Activated CD4-positive, alpha-beta memory T cell treated with anti-CD3 and anti-CD28 coated beads, Interleukin-2, amount 10 ng/mL, durations not matched to agents 7 days and 5 days (primary cell): ENCODE measurements around the gene MRAS. TPM values are rescaled to one million over a fixed set of nuclear protein-coding genes. Genes with fewer than 3 reads are reported as not detected.
A peak's percentile ranks its signal among the peaks of the same experiment; 100 is the strongest.

Experiments used
- CTCF ChIA-PET: fragments of 350-600 bp; sonication (Branson Sonifier 250); formaldehyde crosslinking; loops from one replicate; lab custom pipeline; 2021; ENCODE audit warnings: antibody characterized with exemption, inconsistent platforms; lab: Charles Lee
- POLR2A ChIA-PET: fragments of 350-600 bp; sonication (Branson Sonifier 250); formaldehyde crosslinking; loops from one replicate; lab custom pipeline; 2021; ENCODE audit warnings: antibody characterized with exemption; lab: Charles Lee
- DNase-seq: peaks from one replicate; pipeline ENCODE4 v3.0.0-alpha.2; 2020
- H3K27ac Mint-ChIP-seq: one replicate; pipeline ENCODE4 v1.8.0; 2021; ENCODE audit warnings: mild to moderate bottlenecking, mixed read lengths
- H3K27me3 Mint-ChIP-seq: one replicate; pipeline ENCODE4 v1.8.0; 2021; ENCODE audit warnings: mixed read lengths
- H3K36me3 Mint-ChIP-seq: one replicate; pipeline ENCODE4 v1.8.0; 2021; ENCODE audit warnings: low read depth, mixed read lengths
- H3K4me1 Mint-ChIP-seq: one replicate; pipeline ENCODE4 v1.8.0; 2021; ENCODE audit warnings: mixed read lengths
- H3K4me3 Mint-ChIP-seq: one replicate; pipeline ENCODE4 v1.8.0; 2021; ENCODE audit warnings: mild to moderate bottlenecking, mixed read lengths
- H3K9me3 Mint-ChIP-seq: one replicate; pipeline ENCODE4 v1.8.0; 2021; ENCODE audit warnings: mixed read lengths
- total RNA-seq, 2 experiments: library from RNA; stranded (reverse); gene quantifications; one replicate each; pipeline ENCODE4 v1.2.3, GENCODE V29; 2021

Gene MRAS
- total RNA-seq, 2 experiments from 2014 or later = not detected

GRCh38 chr3:138329127-138329983, 19.0 kb upstream of the MRAS start, which contains the start of gene NME9:
TSS of gene NME9 (minus strand) at chr3:138329851. CDS start at chr3:138329335, 516 bp downstream.
- peak; percentile 84 for DNase-seq
- ChIA-PET CTCF (interaction anchor here (0.8 to 1.6 kb wide), 9 partner anchors 9 to 598 kb away, joined by 3 to 5 read pairs (median 3); no protein-coding TSS in a partner anchor), POLR2A (interaction anchor here (0.9 to 1.5 kb wide), 3 partner anchors 138 to 154 kb away, joined by 3 to 7 read pairs (median 4); partner anchors contain the start of genes ARMC8 and DBR1)
- Mint-ChIP-seq H3K4me3 (peak within 1 kb of the TSS; percentile 87), H3K27me3 (no peaks in the 10 kb centered on the region), H3K36me3 (no peaks in the 10 kb centered on the region), H3K4me1 (peaks cover 29% of the 10 kb centered on the region), H3K27ac (peak within 1 kb of the TSS; percentile 75), H3K9me3 (no peaks in the 10 kb centered on the region)

- H3K4me1 Mint-ChIP-seq = peaks cover 23% of the 10 kb centered on the region
- DNase-seq = no peak
- H3K9me3 Mint-ChIP-seq = no peaks in the 10 kb centered on the region
- peak overlapping the region; percentile 87 for H3K4me3 Mint-ChIP-seq
- POLR2A ChIA-PET = interaction anchor here (1.5 kb wide), 1 partner anchor 155 kb away, joined by 4 read pairs; the partner anchor contains the start of gene DBR1
- no peaks in the 10 kb centered on the region for H3K36me3 Mint-ChIP-seq
- H3K27me3 Mint-ChIP-seq = peaks cover 1% of the 10 kb centered on the region
- CTCF ChIA-PET = no interaction called here
- H3K27ac Mint-ChIP-seq = peak overlapping the region; percentile 21
Observed at GRCh38 chr3:138329984-138330293, 18.4 kb upstream of the MRAS start.

GRCh38 chr3:138331143-138331894, 17.1 kb upstream of the MRAS start:
- Mint-ChIP-seq H3K36me3 (no peaks in the 10 kb centered on the region), H3K27me3 (peaks cover 4% of the 10 kb centered on the region), H3K27ac (no peak overlapping the region), H3K9me3 (no peaks in the 10 kb centered on the region), H3K4me3 (no peak overlapping the region), H3K4me1 (peaks cover 22% of the 10 kb centered on the region)
- ChIA-PET POLR2A (no interaction called here), CTCF (interaction anchor here (1.2 kb wide), 1 partner anchor 103 kb away, joined by 3 read pairs; the partner anchor contains the start of gene ESYT3)
- no peak for DNase-seq

- H3K9me3 Mint-ChIP-seq = no peaks in the 10 kb centered on the region
- H3K36me3 Mint-ChIP-seq = no peaks in the 10 kb centered on the region
- H3K4me1 Mint-ChIP-seq = peaks cover 22% of the 10 kb centered on the region
- ChIA-PET POLR2A (no interaction called here), CTCF (interaction anchor here (0.7 to 1.1 kb wide), 2 partner anchors 85 to 267 kb away, joined by 3 read pairs; no protein-coding TSS in a partner anchor)
- no peak for DNase-seq
- H3K27ac Mint-ChIP-seq = no peak overlapping the region
- no peak overlapping the region for H3K4me3 Mint-ChIP-seq
- peaks cover 6% of the 10 kb centered on the region for H3K27me3 Mint-ChIP-seq
Observed at GRCh38 chr3:138332472-138333073, 15.8 kb upstream of the MRAS start.

- Mint-ChIP-seq H3K27ac (no peak overlapping the region), H3K9me3 (no peaks in the 10 kb centered on the region), H3K27me3 (peaks cover 8% of the 10 kb centered on the region), H3K4me3 (no peak overlapping the region), H3K36me3 (no peaks in the 10 kb centered on the region), H3K4me1 (peaks cover 5% of the 10 kb centered on the region)
- ChIA-PET POLR2A (interaction anchor here (0.6 kb wide), 1 partner anchor 586 kb away, joined by 3 read pairs; no protein-coding TSS in a partner anchor), CTCF (no interaction called here)
- no peak for DNase-seq
Observed at GRCh38 chr3:138334608-138335007, 13.8 kb upstream of the MRAS start.

- peaks cover 10% of the 10 kb centered on the region for H3K27me3 Mint-ChIP-seq
- H3K4me1 Mint-ChIP-seq = no peaks in the 10 kb centered on the region
- H3K9me3 Mint-ChIP-seq = no peaks in the 10 kb centered on the region
- no peak overlapping the region for H3K27ac Mint-ChIP-seq
- POLR2A ChIA-PET = no interaction called here
- DNase-seq = no peak
- CTCF ChIA-PET = interaction anchor here (0.7 to 1.6 kb wide), 2 partner anchors 16 to 263 kb away, joined by 4 to 5 read pairs; no protein-coding TSS in a partner anchor
- H3K4me3 Mint-ChIP-seq = no peak overlapping the region
- no peaks in the 10 kb centered on the region for H3K36me3 Mint-ChIP-seq
Observed at GRCh38 chr3:138336454-138336999, 11.9 kb upstream of the MRAS start.

GRCh38 chr3:138338244-138338643, 10.1 kb upstream of the MRAS start:
- no peaks in the 10 kb centered on the region for H3K9me3 Mint-ChIP-seq
- no peak overlapping the region for H3K27ac Mint-ChIP-seq
- peaks cover 12% of the 10 kb centered on the region for H3K27me3 Mint-ChIP-seq
- CTCF ChIA-PET = interaction anchor here (1.3 kb wide), 1 partner anchor 9 kb away, joined by 3 read pairs; no protein-coding TSS in a partner anchor
- POLR2A ChIA-PET = no interaction called here
- H3K36me3 Mint-ChIP-seq = no peaks in the 10 kb centered on the region
- H3K4me1 Mint-ChIP-seq = no peaks in the 10 kb centered on the region
- no peak for DNase-seq
- no peak overlapping the region for H3K4me3 Mint-ChIP-seq

GRCh38 chr3:138338811-138339210, 9.6 kb upstream of the MRAS start:
- no peaks in the 10 kb centered on the region for H3K9me3 Mint-ChIP-seq
- no peak for DNase-seq
- no peaks in the 10 kb centered on the region for H3K4me1 Mint-ChIP-seq
- H3K4me3 Mint-ChIP-seq = no peak overlapping the region
- H3K36me3 Mint-ChIP-seq = no peaks in the 10 kb centered on the region
- H3K27ac Mint-ChIP-seq = no peak overlapping the region
- POLR2A ChIA-PET = no interaction called here
- CTCF ChIA-PET = interaction anchor here (1.3 kb wide), 1 partner anchor 10 kb away, joined by 3 read pairs; no protein-coding TSS in a partner anchor
- H3K27me3 Mint-ChIP-seq = peaks cover 12% of the 10 kb centered on the region

- Mint-ChIP-seq H3K27ac (no peak overlapping the region), H3K4me3 (no peak overlapping the region), H3K36me3 (no peaks in the 10 kb centered on the region), H3K4me1 (no peaks in the 10 kb centered on the region), H3K27me3 (peaks cover 8% of the 10 kb centered on the region), H3K9me3 (no peaks in the 10 kb centered on the region)
- no peak for DNase-seq
- POLR2A ChIA-PET = no interaction called here
- CTCF ChIA-PET = no interaction called here
Observed at GRCh38 chr3:138340511-138340910, 7.9 kb upstream of the MRAS start.

- Mint-ChIP-seq H3K4me1 (peaks cover 8% of the 10 kb centered on the region), H3K27me3 (peaks cover 32% of the 10 kb centered on the region), H3K4me3 (no peak overlapping the region), H3K27ac (no peak overlapping the region), H3K36me3 (peaks cover 4% of the 10 kb centered on the region), H3K9me3 (no peaks in the 10 kb centered on the region)
- CTCF ChIA-PET = no interaction called here
- DNase-seq = no peak
- POLR2A ChIA-PET = no interaction called here
Observed at GRCh38 chr3:138344754-138345153, 3.6 kb upstream of the MRAS start.

GRCh38 chr3:138348754-138349739, 668 bp downstream of the MRAS start:
- DNase-seq = no peak
- Mint-ChIP-seq H3K4me3 (peak overlapping the region; percentile 43), H3K36me3 (peaks cover 4% of the 10 kb centered on the region), H3K27me3 (peaks cover 44% of the 10 kb centered on the region), H3K9me3 (no peaks in the 10 kb centered on the region), H3K4me1 (peaks cover 8% of the 10 kb centered on the region), H3K27ac (no peak overlapping the region)
- CTCF ChIA-PET = interaction anchor here (0.6 kb wide), 1 partner anchor 166 kb away, joined by 3 read pairs; no protein-coding TSS in a partner anchor
- POLR2A ChIA-PET = no interaction called here
